WTC11 (cell line): ENCODE measurements around the gene LAMTOR1. TPM values are rescaled to one million over a fixed set of nuclear protein-coding genes. Genes with fewer than 3 reads are reported as not detected.

ENCODE experiments used
- ATAC-seq: fragments of 200-7000 bp; cut with Tn5 transposase; 2 replicates; pipeline ENCODE4 v1.10.0; 2021; ENCODE audit warnings: mild to moderate bottlenecking, moderate library complexity
- CTCF ChIA-PET: fragments of 300-600 bp; sonication (Branson Sonifier 250); formaldehyde crosslinking; loops from one replicate; lab custom pipeline; 2021; ENCODE audit warnings: antibody characterized with exemption; lab: Charles Lee
- POLR2A ChIA-PET: fragments of 350-600 bp; sonication (Branson Sonifier 250); formaldehyde crosslinking; loops from one replicate; lab custom pipeline; 2021; ENCODE audit warnings: antibody characterized with exemption; lab: Charles Lee
- DNase-seq: peaks from one replicate; pipeline ENCODE4 v3.0.0; 2021; ENCODE audit warnings: low spot score
- H3K27ac Mint-ChIP-seq: 2 replicates; pipeline ENCODE4 v1.8.0; 2021; ENCODE audit warnings: mixed read lengths
- H3K27me3 Mint-ChIP-seq: 2 replicates; pipeline ENCODE4 v1.8.0; 2021; ENCODE audit warnings: low read depth, mild to moderate bottlenecking, moderate library complexity, mixed read lengths
- H3K36me3 Mint-ChIP-seq: 2 replicates; pipeline ENCODE4 v1.8.0; 2021; ENCODE audit warnings: mixed read lengths
- H3K4me1 Mint-ChIP-seq: 2 replicates; pipeline ENCODE4 v1.8.0; 2022; ENCODE audit warnings: mixed read lengths
- H3K4me3 Mint-ChIP-seq: 2 replicates; pipeline ENCODE4 v1.8.0; 2021; ENCODE audit warnings: mild to moderate bottlenecking, moderate library complexity, mixed read lengths
- H3K9me3 Mint-ChIP-seq: 2 replicates; pipeline ENCODE4 v1.8.0; 2021; ENCODE audit warnings: mixed read lengths
- AFF4 ChIP-seq: sonication (generic); formaldehyde crosslinking; IDR thresholded peaks from 2 replicates; pipeline ENCODE4 v1.8.1; 2023; ENCODE audit warnings: mild to moderate bottlenecking, missing genetic modification reagents, borderline replicate concordance
- AR ChIP-seq: fragments of 250-450 bp; sonication (Bioruptor Pico); IDR thresholded peaks from 2 replicates; pipeline ENCODE4 v1.9.0; 2021; ENCODE audit warnings: mild to moderate bottlenecking
- CREB1 ChIP-seq: sonication (generic); formaldehyde crosslinking; IDR thresholded peaks from 2 replicates; pipeline ENCODE4 v1.8.0; 2023; ENCODE audit warnings: mild to moderate bottlenecking, missing genetic modification reagents
- CTCF ChIP-seq: fragments of 200-600 bp; IDR thresholded peaks from 2 replicates; pipeline ENCODE4 v1.8.0; 2022; ENCODE audit warnings: antibody characterized with exemption
- E2F1 ChIP-seq: sonication (generic); formaldehyde crosslinking; IDR thresholded peaks from 2 replicates; pipeline ENCODE4 v1.8.0; 2022; ENCODE audit warnings: mild to moderate bottlenecking, missing genetic modification reagents
- FOXJ3 ChIP-seq: sonication (generic); formaldehyde crosslinking; IDR thresholded peaks from 2 replicates; pipeline ENCODE4 v1.9.0; 2021; ENCODE audit warnings: missing genetic modification reagents, mild to moderate bottlenecking, borderline replicate concordance
- FOXK1 ChIP-seq: sonication (generic); formaldehyde crosslinking; IDR thresholded peaks from 2 replicates; pipeline ENCODE4 v1.8.0; 2022; ENCODE audit warnings: mild to moderate bottlenecking, moderate library complexity, missing genetic modification reagents
- GRHL2 ChIP-seq: fragments of 250-450 bp; sonication (Bioruptor Pico); IDR thresholded peaks from 2 replicates; pipeline ENCODE4 v1.8.0; 2022; ENCODE audit warnings: mild to moderate bottlenecking, moderate library complexity; ENCODE audit not compliant: insufficient replicate concordance, severe bottlenecking
- MAX ChIP-seq: sonication (generic); formaldehyde crosslinking; IDR thresholded peaks from 2 replicates; pipeline ENCODE4 v1.8.0; 2022; ENCODE audit warnings: mild to moderate bottlenecking, missing genetic modification reagents
- MYBL2 ChIP-seq: sonication (generic); formaldehyde crosslinking; IDR thresholded peaks from 2 replicates; pipeline ENCODE4 v1.8.1; 2023; ENCODE audit warnings: mild to moderate bottlenecking, moderate library complexity, missing genetic modification reagents
- RORB ChIP-seq: fragments of 250-450 bp; sonication (Bioruptor Pico); IDR thresholded peaks from 2 replicates; pipeline ENCODE4 v1.9.0; 2021; ENCODE audit warnings: mild to moderate bottlenecking
- TCF7 ChIP-seq: sonication (generic); formaldehyde crosslinking; IDR thresholded peaks from 2 replicates; pipeline ENCODE4 v1.8.0; 2022; ENCODE audit warnings: mild to moderate bottlenecking, low read depth, missing genetic modification reagents, moderate library complexity
- TEAD1 ChIP-seq: sonication (generic); formaldehyde crosslinking; IDR thresholded peaks from 2 replicates; pipeline ENCODE4 v1.8.0; 2022; ENCODE audit warnings: mild to moderate bottlenecking, missing genetic modification reagents
- TP53 ChIP-seq: sonication (generic); formaldehyde crosslinking; IDR thresholded peaks from 2 replicates; pipeline ENCODE4 v1.8.1; 2023; ENCODE audit warnings: mild to moderate bottlenecking, missing genetic modification reagents
- ZBTB43 ChIP-seq: sonication (generic); formaldehyde crosslinking; IDR thresholded peaks from 2 replicates; pipeline ENCODE4 v1.8.1; 2023; ENCODE audit warnings: mild to moderate bottlenecking, missing genetic modification reagents
- ZNF219 ChIP-seq: sonication (generic); formaldehyde crosslinking; IDR thresholded peaks from 2 replicates; pipeline ENCODE4 v1.8.0; 2023; ENCODE audit warnings: missing genetic modification reagents, mild to moderate bottlenecking, borderline replicate concordance
- ZNF317 ChIP-seq: sonication (generic); formaldehyde crosslinking; IDR thresholded peaks from 2 replicates; pipeline ENCODE4 v1.8.1; 2023; ENCODE audit warnings: low read depth, mild to moderate bottlenecking, moderate library complexity, missing genetic modification reagents, borderline replicate concordance
- ZNF671 ChIP-seq: fragments of 250-450 bp; sonication (Bioruptor Pico); IDR thresholded peaks from 2 replicates; pipeline ENCODE4 v1.8.0; 2021; ENCODE audit warnings: mild to moderate bottlenecking
- total RNA-seq: library from RNA; stranded (reverse); gene quantifications from 3 replicates; pipeline ENCODE4 v1.2.3, GENCODE V29; 2021

LAMTOR1 gene
- total RNA-seq, 1 experiment from 2014 or later = 79.4 TPM

GRCh38 chr11:72080326-72081183, 22.5 kb downstream of the LAMTOR1 start, which contains the start of the genes LRRC51 and NUMA1 (continued):
- TF ChIP-seq MYBL2 (peak; percentile 95), RORB (CRISPR knock-in tag) (no peak), ZBTB43 (CRISPR knock-in tag) (0 out of 2 replicates have a peak, but pooled peaks have one; percentile 49), CREB1 (CRISPR knock-in tag) (no peak), MAX (CRISPR knock-in tag) (peak; percentile 83), ZNF317 (CRISPR knock-in tag) (no peak), AFF4 (no peak), FOXK1 (CRISPR knock-in tag) (peak; percentile 46), TP53 (CRISPR knock-in tag) (no peak)

- POLR2A ChIA-PET = no interaction called here
- no peak for DNase-seq
- TF ChIP-seq AR = no peak
- TF ChIP-seq TEAD1 (CRISPR knock-in tag) = no peak
- no peak for TF ChIP-seq CTCF
- no peak for TF ChIP-seq FOXJ3 (CRISPR knock-in tag)
- TF ChIP-seq TCF7 = no peak
- no peak for TF ChIP-seq ZNF219 (CRISPR knock-in tag)
- TF ChIP-seq ZNF671 (CRISPR knock-in tag) = no peak
- TF ChIP-seq GRHL2 = no peak
- no peak for TF ChIP-seq E2F1 (CRISPR knock-in tag)
- TF ChIP-seq, all 79 proteins: peak for 0
- no peak for ATAC-seq
- H3K27ac Mint-ChIP-seq = peak overlapping the region; percentile 93
- CTCF ChIA-PET = interaction anchor here (0.8 to 1.0 kb wide), 2 partner anchors 11 to 55 kb away, joined by 4 to 8 read pairs; no protein-coding TSS in a partner anchor
- peaks cover 21% of the 10 kb centered on the region for H3K4me1 Mint-ChIP-seq
- H3K9me3 Mint-ChIP-seq = no peaks in the 10 kb centered on the region
- H3K36me3 Mint-ChIP-seq = peaks cover 4% of the 10 kb centered on the region; the same call in 1 of the 2 replicates
- H3K4me3 Mint-ChIP-seq = peak overlapping the region; percentile 84
- H3K27me3 Mint-ChIP-seq = no peaks in the 10 kb centered on the region
These were observed 23.2 kb downstream of the LAMTOR1 start for GRCh38 chr11:72079819-72080325.
